HL-60 (cell line): ENCODE measurements around the gene MC1R.
A peak's percentile ranks its signal among the peaks of the same experiment; 100 is the strongest.
"Not testable (repeated sequence)": the region's sequence is repeated elsewhere in the genome, so short reads cannot be mapped to it uniquely, and the experiment has no call there.

Experiments used
- DNase-seq, 2 experiments: peaks; one replicate each; pipeline ENCODE4 v3.0.0-alpha.2; 2010 to 2020; ENCODE audit warnings: low read depth in 1 of 2, low spot score in 1 of 2
- H3K27ac ChIP-seq: fragments of 250-450 bp; sonication (Bioruptor Pico); replicated peaks from 2 replicates; pipeline ENCODE4 v1.5.1; 2020; ENCODE audit warnings: mild to moderate bottlenecking, moderate library complexity
- H3K27me3 ChIP-seq: fragments of 250-450 bp; sonication (Bioruptor Pico); 2 replicates; pipeline ENCODE4 v1.5.1; 2021; ENCODE audit warnings: mild to moderate bottlenecking, moderate library complexity; ENCODE audit not compliant: insufficient read depth, poor library complexity, severe bottlenecking
- H3K4me3 ChIP-seq: replicated peaks from 2 replicates; pipeline ENCODE4 v1.5.1; 2011; ENCODE audit warnings: mild to moderate bottlenecking, control low read depth, low read length; ENCODE audit not compliant: insufficient read depth
- GABPA ChIP-seq: IDR thresholded peaks from 2 replicates; pipeline ENCODE4 v1.6.1; 2012; ENCODE audit warnings: low read depth
- POLR2AphosphoS5 ChIP-seq: IDR thresholded peaks from 2 replicates; pipeline ENCODE4 v1.6.1; 2012; ENCODE audit warnings: low read depth
- SPI1 ChIP-seq: IDR thresholded peaks from 2 replicates; pipeline ENCODE4 v1.6.1; 2012; ENCODE audit warnings: low read depth, mild to moderate bottlenecking, borderline replicate concordance
- TF ChIP-seq, protein P1 (sequence below): IDR thresholded peaks from 2 replicates; pipeline ENCODE4 v1.6.1; 2012; ENCODE audit warnings: low read depth; ENCODE audit not compliant: insufficient replicate concordance
- TF ChIP-seq, protein P2 (sequence below): IDR thresholded peaks from one replicate; pipeline ENCODE4 v1.5.1; 2011; ENCODE audit warnings: low read length, control low read depth, inconsistent platforms; ENCODE audit not compliant: insufficient read depth

MC1R gene

GRCh38 chr16:89873109-89873971, 45.3 kb upstream of the MC1R start, which contains the start of gene TCF25:
TSS of gene TCF25 (plus strand) at chr16:89873592. CDS start at chr16:89873668, 76 bp downstream.
- H3K27me3 ChIP-seq, result no peaks in the 10 kb centered on the region
- TF ChIP-seq, protein P1, sequence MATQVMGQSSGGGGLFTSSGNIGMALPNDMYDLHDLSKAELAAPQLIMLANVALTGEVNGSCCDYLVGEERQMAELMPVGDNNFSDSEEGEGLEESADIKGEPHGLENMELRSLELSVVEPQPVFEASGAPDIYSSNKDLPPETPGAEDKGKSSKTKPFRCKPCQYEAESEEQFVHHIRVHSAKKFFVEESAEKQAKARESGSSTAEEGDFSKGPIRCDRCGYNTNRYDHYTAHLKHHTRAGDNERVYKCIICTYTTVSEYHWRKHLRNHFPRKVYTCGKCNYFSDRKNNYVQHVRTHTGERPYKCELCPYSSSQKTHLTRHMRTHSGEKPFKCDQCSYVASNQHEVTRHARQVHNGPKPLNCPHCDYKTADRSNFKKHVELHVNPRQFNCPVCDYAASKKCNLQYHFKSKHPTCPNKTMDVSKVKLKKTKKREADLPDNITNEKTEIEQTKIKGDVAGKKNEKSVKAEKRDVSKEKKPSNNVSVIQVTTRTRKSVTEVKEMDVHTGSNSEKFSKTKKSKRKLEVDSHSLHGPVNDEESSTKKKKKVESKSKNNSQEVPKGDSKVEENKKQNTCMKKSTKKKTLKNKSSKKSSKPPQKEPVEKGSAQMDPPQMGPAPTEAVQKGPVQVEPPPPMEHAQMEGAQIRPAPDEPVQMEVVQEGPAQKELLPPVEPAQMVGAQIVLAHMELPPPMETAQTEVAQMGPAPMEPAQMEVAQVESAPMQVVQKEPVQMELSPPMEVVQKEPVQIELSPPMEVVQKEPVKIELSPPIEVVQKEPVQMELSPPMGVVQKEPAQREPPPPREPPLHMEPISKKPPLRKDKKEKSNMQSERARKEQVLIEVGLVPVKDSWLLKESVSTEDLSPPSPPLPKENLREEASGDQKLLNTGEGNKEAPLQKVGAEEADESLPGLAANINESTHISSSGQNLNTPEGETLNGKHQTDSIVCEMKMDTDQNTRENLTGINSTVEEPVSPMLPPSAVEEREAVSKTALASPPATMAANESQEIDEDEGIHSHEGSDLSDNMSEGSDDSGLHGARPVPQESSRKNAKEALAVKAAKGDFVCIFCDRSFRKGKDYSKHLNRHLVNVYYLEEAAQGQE, result peak; percentile 3
- TF ChIP-seq POLR2AphosphoS5, result peak; percentile 63; the same call in 1 of the 2 replicates
- TF ChIP-seq, protein P2, sequence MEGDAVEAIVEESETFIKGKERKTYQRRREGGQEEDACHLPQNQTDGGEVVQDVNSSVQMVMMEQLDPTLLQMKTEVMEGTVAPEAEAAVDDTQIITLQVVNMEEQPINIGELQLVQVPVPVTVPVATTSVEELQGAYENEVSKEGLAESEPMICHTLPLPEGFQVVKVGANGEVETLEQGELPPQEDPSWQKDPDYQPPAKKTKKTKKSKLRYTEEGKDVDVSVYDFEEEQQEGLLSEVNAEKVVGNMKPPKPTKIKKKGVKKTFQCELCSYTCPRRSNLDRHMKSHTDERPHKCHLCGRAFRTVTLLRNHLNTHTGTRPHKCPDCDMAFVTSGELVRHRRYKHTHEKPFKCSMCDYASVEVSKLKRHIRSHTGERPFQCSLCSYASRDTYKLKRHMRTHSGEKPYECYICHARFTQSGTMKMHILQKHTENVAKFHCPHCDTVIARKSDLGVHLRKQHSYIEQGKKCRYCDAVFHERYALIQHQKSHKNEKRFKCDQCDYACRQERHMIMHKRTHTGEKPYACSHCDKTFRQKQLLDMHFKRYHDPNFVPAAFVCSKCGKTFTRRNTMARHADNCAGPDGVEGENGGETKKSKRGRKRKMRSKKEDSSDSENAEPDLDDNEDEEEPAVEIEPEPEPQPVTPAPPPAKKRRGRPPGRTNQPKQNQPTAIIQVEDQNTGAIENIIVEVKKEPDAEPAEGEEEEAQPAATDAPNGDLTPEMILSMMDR, result no peak
- H3K27ac ChIP-seq, result peak within 1 kb of the TSS; percentile 99
- peak; percentile 49 to 71 for DNase-seq
- peak within 1 kb of the TSS; percentile 52 for H3K4me3 ChIP-seq

DNA sequence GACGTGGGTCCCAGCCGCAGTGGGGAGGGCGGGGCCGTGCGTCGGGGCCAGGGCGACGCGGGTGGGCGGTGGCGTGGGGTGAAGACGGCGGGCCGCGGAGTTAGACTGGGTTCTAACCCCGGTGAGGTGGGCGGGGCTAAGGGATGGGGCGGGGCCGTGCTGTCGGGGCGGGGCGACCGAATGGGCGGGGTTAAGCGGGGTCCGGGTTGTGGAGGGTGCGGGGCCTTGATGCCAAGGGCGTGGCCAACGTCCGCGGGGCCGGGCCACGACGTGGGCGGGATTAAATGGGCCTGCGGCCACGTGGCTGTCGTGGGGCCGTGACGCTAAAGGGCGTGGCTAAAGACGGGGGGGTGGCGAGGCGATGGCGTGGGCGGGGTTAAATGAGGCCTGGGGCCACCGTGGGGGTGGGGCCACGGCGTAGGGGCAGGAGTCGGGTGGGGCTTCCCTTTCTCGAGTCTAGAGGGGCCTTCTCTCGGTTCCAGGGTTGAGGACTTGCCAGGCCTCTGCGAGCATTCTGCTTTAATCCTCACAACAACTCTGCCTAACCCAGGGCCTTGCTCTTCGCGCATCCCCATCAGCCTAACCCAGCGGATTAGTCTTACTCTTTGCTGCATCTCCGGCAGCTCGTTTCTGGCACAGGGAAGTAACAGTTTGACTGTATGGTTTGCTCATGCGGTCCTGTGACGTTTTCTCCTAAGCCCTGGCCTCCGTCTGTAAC, 44.5 kb upstream of the MC1R start:
- H3K4me3 ChIP-seq, result peak overlapping the region; percentile 52
- peak; percentile 80 to 83 for DNase-seq
- H3K27me3 ChIP-seq, result no peaks in the 10 kb centered on the region
- peak overlapping the region; percentile 99 for H3K27ac ChIP-seq
- no peak for TF ChIP-seq POLR2AphosphoS5
- TF ChIP-seq, protein P2, result no peak
- TF ChIP-seq, protein P1, result no peak
- no peak for TF ChIP-seq SPI1
- TF ChIP-seq GABPA, result no peak

DNA sequence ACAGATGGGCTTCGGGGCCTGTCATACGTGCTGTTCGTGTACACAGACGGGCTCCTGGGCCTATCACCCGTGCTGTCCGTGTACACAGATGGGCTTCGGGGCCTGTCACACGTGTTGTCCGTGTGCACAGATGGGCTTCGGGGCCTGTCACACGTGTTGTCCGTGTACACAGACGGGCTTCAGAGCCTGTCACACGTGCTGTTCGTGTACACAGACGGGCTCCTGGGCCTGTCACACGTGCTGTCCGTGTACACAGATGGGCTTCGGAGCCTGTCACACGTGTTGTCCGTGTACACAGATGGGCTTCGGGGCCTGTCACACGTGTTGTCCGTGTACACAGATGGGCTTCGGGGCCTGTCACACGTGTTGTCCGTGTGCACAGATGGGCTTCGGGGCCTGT, 39.5 kb upstream of the MC1R start:
- H3K27ac ChIP-seq, DNase-seq, H3K27me3 ChIP-seq, H3K4me3 ChIP-seq: not testable (repeated sequence)
